HS-5 (cell line): ENCODE results near the gene SIL1.
A peak's percentile ranks its signal among the peaks of the same experiment; 100 is the strongest.
"Not testable (repeated sequence)": the region's sequence is repeated elsewhere in the genome, so short reads cannot be mapped to it uniquely, and the experiment has no call there.

Source experiments
- DNase-seq: peaks from one replicate; pipeline ENCODE4 v3.0.0-alpha.2; 2012; ENCODE audit warnings: low read depth

Gene SIL1

DNA sequence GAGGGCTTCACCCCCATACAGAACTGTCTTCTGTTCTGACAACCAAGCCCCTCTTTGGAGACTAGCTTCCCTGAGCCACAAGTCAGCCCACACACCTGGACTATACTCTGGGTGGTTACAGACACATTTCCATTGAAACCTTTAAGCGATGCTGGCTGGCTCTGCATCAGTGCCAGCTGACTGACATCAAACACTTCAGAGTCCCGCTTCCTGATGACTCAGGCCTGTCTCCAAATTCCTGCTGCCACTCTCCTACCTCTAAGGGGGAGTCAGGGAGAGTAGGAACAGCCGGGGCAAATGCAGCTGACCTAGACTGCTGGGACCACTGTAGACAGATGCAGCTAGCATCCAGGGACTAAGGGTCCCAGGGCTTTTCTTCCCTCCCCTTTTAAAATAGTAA lies 59.4 kb downstream of the SIL1 start:
- DNase-seq: peak; percentile 16

DNA sequence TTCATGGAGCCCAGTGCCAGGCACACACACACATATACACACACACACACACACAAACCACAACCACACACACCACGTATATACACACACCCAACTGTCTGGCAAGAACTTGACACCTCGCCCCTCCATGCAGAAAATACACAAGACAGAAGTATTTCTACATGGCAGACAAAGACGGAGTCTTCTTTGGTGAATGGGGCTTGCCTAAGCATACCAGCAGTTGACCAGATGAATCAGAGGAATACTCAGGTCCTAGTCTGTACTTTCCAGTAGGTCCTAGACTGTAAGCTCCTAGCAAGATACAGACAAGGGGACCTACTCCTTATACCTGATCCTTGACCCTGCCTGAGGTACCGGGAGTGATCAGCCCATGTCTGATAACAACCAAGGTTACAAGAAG lies 60.1 kb downstream of the SIL1 start:
- no peak for DNase-seq

GRCh38 chr5:139137697-139138096 lies 60.5 kb downstream of the SIL1 start:
- no peak for DNase-seq

- no peak for DNase-seq
Observed at GRCh38 chr5:139134906-139135305, 63.3 kb downstream of the SIL1 start.

- no peak for DNase-seq
Observed at GRCh38 chr5:139133282-139133681, 64.9 kb downstream of the SIL1 start.

DNA sequence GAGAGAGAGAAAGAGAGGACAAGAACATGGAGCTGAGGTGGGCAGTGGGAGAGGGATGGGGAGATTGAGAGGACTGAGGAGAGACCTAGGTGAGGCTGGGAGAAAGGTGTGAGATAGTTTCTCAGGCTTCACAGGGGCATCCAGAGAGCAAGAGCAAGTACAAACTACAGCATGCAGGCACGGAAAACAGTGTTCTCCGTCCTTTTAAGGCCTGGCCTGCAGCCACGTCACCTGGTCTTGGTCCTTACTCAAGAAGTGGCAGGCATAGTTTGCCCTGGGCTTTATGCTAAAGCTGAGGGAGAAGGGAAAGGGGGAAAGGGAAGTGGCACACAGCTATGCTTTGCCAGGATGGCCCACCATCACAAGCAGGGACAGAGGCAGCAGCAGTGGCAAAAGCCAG lies 65.7 kb downstream of the SIL1 start:
- no peak for DNase-seq

DNA sequence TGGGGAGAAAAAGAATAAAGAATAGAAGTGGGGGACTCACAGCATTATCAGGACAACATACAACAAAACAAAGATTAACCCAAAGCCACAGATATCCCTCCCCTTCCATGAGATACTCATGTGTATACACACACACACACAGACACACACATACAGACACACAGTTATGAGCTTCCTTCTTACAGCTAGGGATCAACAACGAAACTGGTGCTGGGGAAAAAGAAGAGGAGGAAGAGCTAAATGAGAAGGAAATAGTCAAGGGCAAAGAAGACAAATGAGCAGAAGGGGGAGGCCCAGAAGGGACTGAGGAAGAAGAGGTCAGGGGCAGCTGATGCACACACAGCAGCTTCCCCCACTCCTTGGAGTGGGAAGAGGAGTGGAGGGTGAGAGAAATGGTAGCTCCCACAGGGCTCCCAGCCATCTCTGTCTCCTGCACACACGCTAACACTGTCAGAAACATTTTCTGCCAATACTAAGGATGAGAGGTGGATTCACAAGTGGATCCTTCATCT lies 66.2 kb downstream of the SIL1 start:
- no peak for DNase-seq

DNA sequence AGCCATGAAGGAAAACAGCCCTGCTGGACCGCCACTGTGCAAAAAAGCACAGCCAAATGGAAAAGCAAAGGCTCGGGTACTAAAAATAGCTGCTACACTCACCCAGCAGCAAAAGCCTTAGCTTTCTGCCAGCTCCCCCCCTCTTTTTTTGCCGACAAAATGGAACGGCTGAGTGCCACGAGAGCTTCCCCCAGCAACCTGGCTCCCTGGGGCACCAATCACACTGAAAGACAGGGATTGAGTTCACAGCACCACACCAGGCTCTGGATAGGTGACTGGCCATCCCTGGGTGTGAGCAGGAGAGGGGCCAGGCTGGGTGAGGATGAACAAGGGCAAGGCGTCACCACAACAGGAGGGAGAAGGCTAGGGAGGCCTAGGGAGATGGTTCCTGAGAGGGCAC lies 66.7 kb downstream of the SIL1 start:
- no peak for DNase-seq

- DNase-seq: no peak
Observed at GRCh38 chr5:139131062-139131461, 67.1 kb downstream of the SIL1 start.

- no peak for DNase-seq
Observed at GRCh38 chr5:139130214-139130613, 68.0 kb downstream of the SIL1 start.

DNA sequence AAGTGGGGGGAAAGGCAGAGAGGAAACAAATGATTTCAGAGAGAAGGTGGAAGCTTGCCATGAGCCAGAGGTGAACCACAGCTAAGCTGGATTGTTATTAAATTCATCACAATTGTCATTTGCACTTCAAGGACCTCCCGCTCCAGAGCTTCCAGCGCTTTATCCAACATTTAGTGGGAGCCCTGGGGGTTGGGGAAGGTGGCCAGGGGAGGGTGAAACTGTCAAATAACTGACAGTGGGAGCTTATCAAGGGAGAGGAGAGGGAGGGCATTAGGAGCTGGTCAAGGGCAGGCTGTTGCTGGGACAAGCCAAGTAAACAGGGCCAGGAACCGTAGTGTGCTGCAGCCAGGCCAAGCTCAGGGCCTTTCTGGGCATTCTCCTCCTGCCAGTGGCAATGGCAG lies 71.5 kb downstream of the SIL1 start:
- no peak for DNase-seq

GRCh38 chr5:139125991-139126390 lies 72.2 kb downstream of the SIL1 start:
- no peak for DNase-seq

DNA sequence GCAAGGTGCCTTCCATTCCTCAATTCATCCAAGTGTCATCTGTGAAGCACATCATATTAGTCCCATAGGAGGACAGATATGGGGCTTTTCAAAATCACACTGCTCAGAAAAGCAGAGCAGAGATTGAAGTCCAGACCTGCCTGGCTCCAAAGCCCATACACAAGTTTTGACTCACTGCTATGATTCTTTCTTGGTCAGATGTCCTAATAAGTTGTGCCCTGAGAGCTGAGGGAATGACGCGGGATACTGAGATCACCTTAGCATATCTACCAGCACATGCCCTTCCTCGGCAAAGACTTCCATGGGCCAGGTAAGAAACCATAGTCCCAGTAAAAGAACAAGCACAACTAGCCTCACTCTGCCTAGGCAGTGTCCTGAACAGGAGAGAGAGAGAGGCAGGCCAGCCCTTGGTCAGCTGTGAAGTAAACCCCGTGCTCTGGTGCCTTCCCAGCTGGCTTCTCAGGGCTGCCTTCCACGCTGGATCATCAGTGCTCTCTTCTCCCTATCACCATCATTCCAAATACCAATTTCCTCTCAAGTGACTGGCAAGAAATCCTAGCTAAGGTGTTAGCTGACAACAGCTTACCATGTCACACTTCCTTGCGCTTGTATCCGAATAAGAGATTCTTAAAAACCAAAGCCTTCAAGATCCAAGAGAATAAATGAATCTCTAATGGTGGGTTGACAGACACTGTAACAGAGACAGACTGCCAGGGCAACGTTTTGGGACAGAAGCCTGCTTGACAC lies 73.2 kb downstream of the SIL1 start:
- DNase-seq: no peak

DNA sequence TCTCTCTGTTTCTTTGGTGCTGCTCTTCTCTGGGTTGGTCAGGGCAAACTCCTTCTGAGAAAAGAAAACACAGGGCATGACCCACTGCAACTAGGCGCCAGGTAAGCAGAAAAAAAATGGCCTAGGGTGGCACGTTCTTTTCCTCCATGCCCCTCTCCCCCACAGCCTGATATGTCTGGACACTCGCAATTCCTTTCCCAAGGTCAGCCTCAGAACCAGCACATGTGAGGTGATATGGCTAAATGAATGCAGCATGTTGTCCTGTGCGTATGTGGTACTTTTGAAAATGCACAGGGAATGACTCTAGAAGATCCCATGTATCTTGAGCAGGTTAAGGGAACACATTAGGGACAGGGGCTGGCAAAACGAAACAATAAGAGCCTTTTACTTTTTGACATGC lies 77.0 kb downstream of the SIL1 start:
- DNase-seq: no peak

- no peak for DNase-seq
Observed at GRCh38 chr5:139120521-139120920, 77.6 kb downstream of the SIL1 start.

- DNase-seq: no peak
Observed at GRCh38 chr5:139118804-139119203, 79.4 kb downstream of the SIL1 start.

DNA sequence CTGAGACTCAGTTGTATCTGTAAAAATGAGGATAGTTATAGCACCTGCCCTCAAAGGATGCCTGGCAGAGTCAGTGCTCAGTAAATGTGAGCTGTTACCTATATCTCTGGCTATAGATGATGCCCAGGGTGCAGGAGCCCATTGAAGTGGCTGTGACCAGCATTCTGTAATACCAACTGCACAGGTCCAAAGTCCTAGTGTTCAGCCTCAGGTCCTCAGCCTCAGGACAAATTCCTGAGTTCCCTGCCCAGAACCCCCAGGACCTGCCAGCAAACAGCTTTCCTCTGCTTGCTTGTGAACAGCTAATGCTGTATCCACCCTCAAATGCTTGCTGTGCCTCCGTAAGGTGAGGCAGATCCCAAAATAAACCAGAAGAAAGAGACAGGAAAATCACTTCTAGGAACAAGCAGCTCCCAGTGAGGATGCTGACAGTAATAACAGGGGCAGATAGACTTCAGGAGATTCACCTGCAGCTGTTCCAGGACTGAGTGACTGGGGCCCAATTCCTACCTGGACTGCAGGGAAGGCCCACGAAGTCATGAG lies 80.8 kb downstream of the SIL1 start:
- no peak for DNase-seq

- no peak for DNase-seq
Observed at GRCh38 chr5:139116100-139116655, 82.0 kb downstream of the SIL1 start.

GRCh38 chr5:139113892-139114291 lies 84.3 kb downstream of the SIL1 start:
- DNase-seq: no peak

DNA sequence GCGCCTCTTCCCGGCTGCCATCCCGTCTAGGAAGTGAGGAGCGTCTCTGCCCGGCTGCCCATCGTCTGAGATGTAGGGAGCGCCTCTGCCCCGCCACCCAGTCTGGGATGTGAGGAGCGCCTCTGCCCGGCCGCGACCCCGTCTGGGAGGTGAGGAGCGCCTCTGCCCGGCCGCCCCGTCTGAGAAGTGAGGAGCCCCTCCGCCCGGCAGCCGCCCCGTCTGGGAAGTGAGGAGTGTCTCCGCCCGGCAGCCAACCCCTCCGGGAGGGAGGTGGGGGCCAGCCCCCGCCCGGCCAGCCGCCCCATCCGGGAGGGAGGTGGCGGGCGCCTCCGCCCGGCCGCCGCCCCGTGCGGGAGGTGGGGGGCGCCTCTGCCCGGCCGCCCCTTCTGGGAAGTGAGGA lies 85.8 kb downstream of the SIL1 start:
- DNase-seq: not testable (repeated sequence)

DNA sequence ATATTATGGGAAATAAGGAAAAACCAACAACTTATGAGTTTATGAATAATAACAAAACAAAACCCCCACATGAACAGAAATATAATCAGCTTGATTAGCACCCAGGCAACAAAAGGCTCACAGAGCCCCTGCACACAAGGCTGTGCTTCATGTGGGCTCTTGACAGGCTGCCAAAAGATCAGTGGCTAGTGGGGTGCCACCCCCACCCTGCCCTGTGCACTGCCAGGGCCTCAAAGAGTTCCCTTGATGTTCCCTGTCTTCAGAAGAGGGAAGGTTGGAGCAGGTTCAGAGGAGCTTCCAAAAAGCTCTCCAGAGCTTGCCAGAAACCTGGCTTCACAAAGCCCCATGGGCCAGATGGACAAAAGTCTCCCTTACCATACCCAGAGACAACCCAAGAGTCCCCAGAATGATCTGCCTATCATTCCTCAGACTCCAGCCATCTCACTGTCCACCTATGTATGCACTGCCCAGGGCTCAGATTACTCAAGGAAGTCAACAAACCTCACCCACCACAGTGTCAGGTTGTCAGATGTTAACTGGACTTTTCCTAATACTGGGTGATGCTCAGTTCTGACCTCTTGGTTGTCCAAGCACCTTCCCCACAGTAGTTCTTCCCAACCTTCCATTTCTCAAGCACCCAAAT lies 87.5 kb downstream of the SIL1 start:
- DNase-seq: no peak

DNA sequence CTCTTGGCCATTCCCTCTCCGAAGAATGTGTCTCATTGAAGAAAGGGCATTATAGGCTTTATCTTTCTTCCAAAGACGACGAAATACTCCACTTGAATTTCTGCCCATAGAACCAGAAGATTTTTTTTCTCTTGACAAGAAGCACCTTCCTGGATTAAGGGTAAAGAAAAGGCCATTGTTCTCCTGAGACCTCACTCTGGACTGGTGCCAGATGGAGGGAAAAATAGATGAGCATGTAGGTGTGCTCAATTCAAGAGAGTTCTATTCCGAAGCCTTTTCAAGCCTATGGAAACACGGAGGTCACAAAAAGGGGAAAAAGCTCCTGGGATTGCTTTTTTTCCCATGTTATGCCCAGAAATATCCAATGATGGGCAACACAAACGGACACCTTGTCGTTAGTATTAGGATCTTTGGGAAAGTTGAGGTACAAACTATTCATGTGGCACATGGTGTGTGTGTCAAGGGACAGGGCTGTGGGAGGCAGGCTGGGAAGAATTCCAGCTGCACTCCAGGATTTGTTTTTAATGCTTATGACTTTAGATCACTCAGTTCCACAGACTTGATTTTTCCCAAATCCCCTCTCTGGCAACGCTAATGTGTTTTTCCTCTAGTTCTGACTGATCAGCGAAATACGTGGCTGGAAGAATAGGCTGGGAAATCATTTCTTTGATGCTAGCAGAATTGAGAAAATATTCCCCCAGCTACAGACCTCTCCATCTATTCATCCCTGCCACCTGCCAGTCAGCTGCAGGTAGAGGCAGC lies 89.9 kb downstream of the SIL1 start:
- no peak for DNase-seq
